Stomach (tissue), 4 donors: Measurements from ENCODE around the gene KCNIP4.

Experiments
- CTCF ChIP-seq, 7 experiments: fragments of 450-650 bp in 4 of 7; fragments of 200-600 bp in 3 of 7; sonication (generic) in 3 of 7; IDR thresholded peaks; one replicate each; pipeline ENCODE4 v1.5.1; 2016 to 2019; ENCODE audit warnings: antibody characterized with exemption in 7 of 7, control low read depth in 2 of 7, mild to moderate bottlenecking in 1 of 7
- POLR2A ChIP-seq, 4 donors: fragments of 450-650 bp; IDR thresholded peaks; one replicate each; pipeline ENCODE4 v1.6.1; 2016; ENCODE audit warnings: antibody characterized with exemption in 4 of 4, control low read depth in 2 of 4, mild to moderate bottlenecking in 1 of 4, moderate library complexity in 1 of 4

GRCh38 chr4:20832826-20833225 is 1115.7 kb downstream of the KCNIP4 start:
- TF ChIP-seq POLR2A (IDR thresholded peaks at IDR 0.05) (no peak), CTCF (IDR thresholded peaks at IDR 0.05) (no peak)
